Pulmonary artery endothelial cell (primary cell): ENCODE data around the gene MT1B. TPM values are rescaled to one million over a fixed set of nuclear protein-coding genes. Genes with fewer than 3 reads are reported as not detected.
"Not testable (repeated sequence)": the region's sequence is repeated elsewhere in the genome, so short reads cannot be mapped to it uniquely, and the experiment has no call there.

ENCODE experiments used
- DNase-seq: peaks from one replicate; pipeline ENCODE4 v3.0.0-alpha.2; 2011; ENCODE audit warnings: low read depth, low spot score
- total RNA-seq: library from RNA; depleted of rRNA; stranded (reverse); fragments of >200 nt; gene quantifications from 2 replicates; pipeline ENCODE4 v1.2.3, GENCODE V29; 2014

The MT1B gene
- total RNA-seq, 1 donor from 2014 or later = not detected

- no peak for DNase-seq
Measured at GRCh38 chr16:56667581-56668571, 16.2 kb downstream of the MT1B start, which contains the start of gene MT1G. TSS of gene MT1G (minus strand) at chr16:56668065. CDS start at chr16:56667993, 72 bp downstream.

- DNase-seq = no peak
Measured at GRCh38 chr16:56669005-56669839, 17.5 kb downstream of the MT1B start, which contains the start of gene MT1H. TSS of gene MT1H (plus strand) at chr16:56669814. CDS start at chr16:56669885, 71 bp downstream.

- no peak for DNase-seq
Measured at GRCh38 chr16:56669840-56670619, 18.3 kb downstream of the MT1B start.

- DNase-seq = no peak
Measured at GRCh38 chr16:56670620-56670934, 18.9 kb downstream of the MT1B start.

GRCh38 chr16:56671691-56672090 lies 20.0 kb downstream of the MT1B start:
- DNase-seq = not testable (repeated sequence)

GRCh38 chr16:56672171-56672570 lies 20.5 kb downstream of the MT1B start:
- not testable (repeated sequence) for DNase-seq

- no peak for DNase-seq
Measured at GRCh38 chr16:56672761-56673536, 21.3 kb downstream of the MT1B start.

GRCh38 chr16:56673921-56674320 lies 22.2 kb downstream of the MT1B start:
- DNase-seq = no peak

- not testable (repeated sequence) for DNase-seq
Measured at GRCh38 chr16:56674570-56674969, 22.9 kb downstream of the MT1B start.

GRCh38 chr16:56675685-56676210 lies 24.1 kb downstream of the MT1B start:
- DNase-seq = no peak

- no peak for DNase-seq
Measured at GRCh38 chr16:56677474-56677873, 25.8 kb downstream of the MT1B start.

GRCh38 chr16:56679078-56679730 lies 27.5 kb downstream of the MT1B start:
- DNase-seq = no peak

- DNase-seq = no peak
Measured at GRCh38 chr16:56679818-56680217, 28.1 kb downstream of the MT1B start.

- peak; percentile 49 for DNase-seq
Measured at GRCh38 chr16:56681939-56682702, 30.4 kb downstream of the MT1B start, which contains the start of gene MT1X. TSS of gene MT1X (plus strand) at chr16:56682470. CDS start at chr16:56682541, 71 bp downstream.

- DNase-seq = no peak
Measured at GRCh38 chr16:56682703-56683397, 31.2 kb downstream of the MT1B start.

- DNase-seq = no peak
Measured at GRCh38 chr16:56683424-56684172, 31.9 kb downstream of the MT1B start.

GRCh38 chr16:56684256-56684925 lies 32.7 kb downstream of the MT1B start:
- no peak for DNase-seq
